H1 (cell line): ENCODE measurements around the gene SLC35G4. TPM values are rescaled to one million over a fixed set of nuclear protein-coding genes. Genes with fewer than 3 reads are reported as not detected.

Experiments
- CTCF ChIA-PET: fragments of 300-600 bp; sonication (Branson Sonifier 250); formaldehyde crosslinking; loops from one replicate; lab custom pipeline; 2021; ENCODE audit not compliant: partially characterized antibody; lab: Charles Lee
- POLR2A ChIA-PET: fragments of 300-600 bp; sonication (Branson Sonifier 250); formaldehyde crosslinking; loops from one replicate; lab custom pipeline; 2021; ENCODE audit warnings: inconsistent platforms; ENCODE audit not compliant: partially characterized antibody; lab: Charles Lee
- DNase-seq, 2 experiments: peaks; one replicate each; pipeline versions ENCODE4 v3.0.0 to v3.0.0-alpha.2; 2010 to 2022; ENCODE audit warnings: low spot score in 2 of 2, low read depth in 1 of 2, mixed read lengths in 1 of 2
- FAIRE-seq: peaks from 2 replicates; lab custom pipeline; 2011; peaks lifted over from hg19 to GRCh38; lab: Jason Lieb, UNC
- H2AFZ ChIP-seq: 2 replicates; pipeline ENCODE4 v1.8.1; 2012; ENCODE audit warnings: low read length, inconsistent platforms
- H2AK5ac ChIP-seq: 2 replicates; pipeline ENCODE4 v1.6.1; 2013; ENCODE audit warnings: low read depth, low read length
- H2BK120ac ChIP-seq: replicated peaks from 2 replicates; pipeline ENCODE3; 2013; ENCODE audit warnings: low read depth, low read length, inconsistent platforms
- H2BK12ac ChIP-seq: 2 replicates; pipeline ENCODE4 v1.6.1; 2013; ENCODE audit warnings: low read depth, low read length
- H2BK15ac ChIP-seq: 2 replicates; pipeline ENCODE4 v1.6.1; 2013; ENCODE audit warnings: low read length
- H2BK20ac ChIP-seq: 2 replicates; pipeline ENCODE4 v1.6.1; 2013; ENCODE audit warnings: low read length
- H2BK5ac ChIP-seq: 2 replicates; pipeline ENCODE4 v1.6.1; 2013; ENCODE audit warnings: low read depth, low read length
- H3K14ac ChIP-seq: 2 replicates; pipeline ENCODE4 v1.6.1; 2013; ENCODE audit warnings: inconsistent platforms; ENCODE audit not compliant: insufficient read length
- H3K18ac ChIP-seq: 2 replicates; pipeline ENCODE4 v1.6.1; 2013; ENCODE audit warnings: low read length; ENCODE audit errors: extremely low read depth
- H3K23ac ChIP-seq: 2 replicates; pipeline ENCODE4 v1.6.1; 2013; ENCODE audit warnings: inconsistent platforms; ENCODE audit not compliant: insufficient read length
- H3K23me2 ChIP-seq: 2 replicates; pipeline ENCODE4 v1.6.1; 2013; ENCODE audit warnings: low read depth, low read length
- H3K27ac ChIP-seq: 2 replicates; pipeline ENCODE4 v1.6.1; 2011; ENCODE audit warnings: low read depth, low read length, inconsistent platforms
- H3K27me3 ChIP-seq, 4 experiments: replicated peaks in 1 of 4; 1 replicate in 1 of 4; 2 replicates in 3 of 4; pipeline versions ENCODE4 v1.6.1 to v1.8.1; 2011 to 2013; ENCODE audit warnings: low read length in 3 of 4, mild to moderate bottlenecking in 3 of 4, inconsistent platforms in 2 of 4, mixed read lengths in 2 of 4, moderate library complexity in 1 of 4; ENCODE audit not compliant: control insufficient read depth in 3 of 4, insufficient read depth in 3 of 4; ENCODE audit errors: extremely low read depth in 1 of 4
- H3K36me3 ChIP-seq, 4 experiments: 2 replicates each; pipeline versions ENCODE4 v1.6.1 to v1.8.1; 2011 to 2013; ENCODE audit warnings: mild to moderate bottlenecking in 4 of 4, low read length in 3 of 4, moderate library complexity in 2 of 4, control low read depth in 1 of 4, inconsistent platforms in 1 of 4; ENCODE audit not compliant: insufficient read depth in 4 of 4, control insufficient read depth in 2 of 4
- H3K4ac ChIP-seq: replicated peaks from 2 replicates; pipeline ENCODE3; 2013; ENCODE audit warnings: low read length, low read depth, mixed read lengths, inconsistent platforms; ENCODE audit not compliant: insufficient read length
- H3K4me1 ChIP-seq, 4 experiments: replicated peaks in 1 of 4; 1 replicate in 1 of 4; 2 replicates in 3 of 4; pipeline versions ENCODE4 v1.6.1 to v1.8.1; 2011 to 2013; ENCODE audit warnings: low read length in 3 of 4, inconsistent platforms in 2 of 4, mixed read lengths in 1 of 4; ENCODE audit not compliant: insufficient read depth in 4 of 4, control insufficient read depth in 3 of 4
- H3K4me2 ChIP-seq, 2 experiments: 2 replicates each; pipeline versions ENCODE4 v1.6.1 to v1.8.1; 2011 to 2013; ENCODE audit warnings: low read depth in 2 of 2, low read length in 2 of 2, control low read depth in 1 of 2, inconsistent platforms in 1 of 2, mild to moderate bottlenecking in 1 of 2; ENCODE audit not compliant: insufficient read depth in 1 of 2
- H3K4me3 ChIP-seq, 4 experiments: fragments of 200-600, 300-600 bp in 1 of 4; sonication (generic), shearing (Covaris generic), sonication (Bioruptor Twin) in 1 of 4; 2 replicates each; pipeline versions ENCODE4 v1.5.1 to v1.8.1; 2011 to 2016; ENCODE audit warnings: low read length in 4 of 4, low read depth in 3 of 4, control low read depth in 2 of 4, inconsistent platforms in 2 of 4, mild to moderate bottlenecking in 2 of 4, mixed read lengths in 1 of 4, moderate library complexity in 1 of 4; ENCODE audit not compliant: insufficient read depth in 2 of 4; ENCODE audit errors: extremely low read depth in 1 of 4
- H3K56ac ChIP-seq: replicated peaks from 2 replicates; pipeline ENCODE3; 2013; ENCODE audit warnings: low read depth, mild to moderate bottlenecking, mixed read lengths, low read length, inconsistent platforms; ENCODE audit not compliant: insufficient read length
- H3K79me1 ChIP-seq: 2 replicates; pipeline ENCODE4 v1.6.1; 2013; ENCODE audit warnings: low read depth, low read length, control low read depth
- H3K79me2 ChIP-seq, 2 experiments: 2 replicates each; pipeline versions ENCODE4 v1.6.1 to v1.8.1; 2012 to 2013; ENCODE audit warnings: low read length in 2 of 2, mild to moderate bottlenecking in 2 of 2, inconsistent platforms in 1 of 2; ENCODE audit not compliant: insufficient read depth in 2 of 2, control insufficient read depth in 1 of 2
- H3K9ac ChIP-seq, 4 experiments: replicated peaks in 1 of 4; 1 replicate in 1 of 4; 2 replicates in 3 of 4; pipeline versions ENCODE4 v1.6.1 to v1.8.1; 2011 to 2013; ENCODE audit warnings: low read depth in 3 of 4, low read length in 3 of 4, control low read depth in 2 of 4, mild to moderate bottlenecking in 2 of 4, moderate library complexity in 2 of 4, inconsistent platforms in 1 of 4; ENCODE audit errors: extremely low read depth in 1 of 4
- H3K9me3 ChIP-seq, 2 experiments: 2 replicates each; pipeline versions ENCODE4 v1.6.1 to v1.8.1; 2012 to 2013; ENCODE audit warnings: mild to moderate bottlenecking in 2 of 2, moderate library complexity in 2 of 2, control low read depth in 1 of 2, inconsistent platforms in 1 of 2, low read depth in 1 of 2, low read length in 1 of 2, mixed read lengths in 1 of 2; ENCODE audit not compliant: insufficient read depth in 2 of 2
- H4K20me1 ChIP-seq, 2 experiments: replicated peaks in 1 of 2; 2 replicates each; pipeline versions ENCODE3 to v1.8.1; 2011 to 2013; ENCODE audit warnings: inconsistent platforms in 2 of 2, low read length in 2 of 2, mild to moderate bottlenecking in 1 of 2; ENCODE audit not compliant: insufficient read depth in 2 of 2, control insufficient read depth in 1 of 2
- H4K5ac ChIP-seq: 2 replicates; pipeline ENCODE4 v1.6.1; 2013; ENCODE audit warnings: low read length, low read depth, mixed read lengths, inconsistent platforms; ENCODE audit not compliant: insufficient read length
- H4K8ac ChIP-seq: 2 replicates; pipeline ENCODE4 v1.8.0; 2013; ENCODE audit warnings: mild to moderate bottlenecking, moderate library complexity, low read length, inconsistent platforms; ENCODE audit not compliant: insufficient read depth; ENCODE audit errors: extremely low read depth
- H4K91ac ChIP-seq: replicated peaks from 2 replicates; pipeline ENCODE3; 2013; ENCODE audit warnings: low read length, mixed read lengths, inconsistent platforms; ENCODE audit not compliant: insufficient read length
- EZH2 ChIP-seq: fragments of 200-600 bp; sonication (generic); IDR thresholded peaks from 2 replicates; pipeline ENCODE4 v1.7.1; 2012; ENCODE audit warnings: low read depth, mild to moderate bottlenecking, moderate library complexity, low read length, inconsistent platforms; ENCODE audit not compliant: severe bottlenecking
- HDAC2 ChIP-seq, 2 experiments: fragments of 300-600 bp in 1 of 2; sonication (generic) in 1 of 2; IDR thresholded peaks; 2 replicates each; pipeline ENCODE4 v1.6.1; 2011 to 2012; ENCODE audit warnings: low read depth in 2 of 2, low read length in 2 of 2, mild to moderate bottlenecking in 2 of 2, moderate library complexity in 2 of 2, borderline replicate concordance in 1 of 2, inconsistent platforms in 1 of 2
- KDM5A ChIP-seq: fragments of 200-600 bp; IDR thresholded peaks from 2 replicates; pipeline ENCODE4 v1.7.1; 2012; ENCODE audit warnings: mild to moderate bottlenecking, low read length, inconsistent platforms, mixed read lengths
- WGBS, 2 experiments: shearing (Covaris generic) in 1 of 2; methylation state at CpG; one replicate each; pipeline versions ENCODE4 v1.1.6 to v1.1.7; 2013 to 2015; ENCODE audit warnings: low lambda C conversion rate in 2 of 2, mixed read lengths in 2 of 2, inconsistent platforms in 1 of 2, low coverage in 1 of 2, missing lambda C conversion rate in 1 of 2; ENCODE audit not compliant: insufficient replicate concordance in 2 of 2, insufficient coverage in 1 of 2, insufficient read length in 1 of 2; ENCODE audit errors: extremely low coverage in 1 of 2, missing lambda C conversion rate in 1 of 2; 5-methylcytosine and 5-hydroxymethylcytosine counted together
- polyA plus RNA-seq, 7 experiments: library from polyadenylated mRNA; depleted of rRNA in 3 of 7; stranded (reverse) in 5 of 7; unstranded in 2 of 7; fragments of >200 nt in 5 of 7; fragments of 200-250 nt in 2 of 7; gene quantifications; 1 replicate in 5 of 7; 2 replicates in 1 of 7; 4 replicates in 1 of 7; pipeline versions ENCODE4 v1.2.1 to v1.2.3, GENCODE V29; 2011 to 2013; ENCODE audit warnings: missing spikeins in 2 of 7, mixed read lengths in 2 of 7
- total RNA-seq: library from RNA; stranded (reverse); fragmentation: NEBNext Ultra II Directional; extraction: Animal tissue kit (Norgen Biotek cat#: 25700); gene quantifications from 2 replicates; pipeline ENCODE4 v1.2.1, GENCODE V29; 2021

The SLC35G4 gene
- total and polyA plus RNA-seq, 2 of the 8 experiments (the other 6 are each of a cell fraction or from before 2014, with no cell fraction given) = not detected

- no peaks in the 10 kb centered on the region for H3K23me2 ChIP-seq
- no peak overlapping the region for H2BK120ac ChIP-seq
- H4K8ac ChIP-seq = no peak overlapping the region
- H3K9ac ChIP-seq = no peak overlapping the region
- 88% methylated on average over 3 of the region's 3 CpGs; no CpG with 5 or more reads in 1 of the 2 experiments for WGBS, 2 experiments
- ChIA-PET POLR2A (no interaction called here), CTCF (no interaction called here)
- no peak overlapping the region for H2AK5ac ChIP-seq
- H2BK5ac ChIP-seq = no peak overlapping the region
- H2BK15ac ChIP-seq = no peak overlapping the region
- H2AFZ ChIP-seq = no peak overlapping the region
- no peaks in the 10 kb centered on the region for H3K4me1 ChIP-seq
- H3K4me2 ChIP-seq = no peak overlapping the region
- DNase-seq = no peak
- no peak overlapping the region for H3K4me3 ChIP-seq
- no peak overlapping the region for H3K14ac ChIP-seq
- no peak overlapping the region for H3K23ac ChIP-seq
- H4K20me1 ChIP-seq = no peaks in the 10 kb centered on the region
- no peak for FAIRE-seq
- no peaks in the 10 kb centered on the region for H3K79me1 ChIP-seq
- H3K27ac ChIP-seq = no peak overlapping the region
- H3K9me3 ChIP-seq = peaks cover 0 to 14% of the 10 kb centered on the region in 2 experiments; a peak in 3 of 4 replicates
- H4K5ac ChIP-seq = no peak overlapping the region
- no peak overlapping the region for H3K56ac ChIP-seq
- H3K4ac ChIP-seq = no peak overlapping the region
- no peak overlapping the region for H3K18ac ChIP-seq
- no peak overlapping the region for H2BK20ac ChIP-seq
- H4K91ac ChIP-seq = no peak overlapping the region
- H2BK12ac ChIP-seq = no peak overlapping the region
- peaks cover 0 to 8% (median 3%) of the 10 kb centered on the region in 4 experiments; a peak in 4 of 7 replicates for H3K27me3 ChIP-seq
- H3K36me3 ChIP-seq = no peaks in the 10 kb centered on the region
- H3K79me2 ChIP-seq = no peaks in the 10 kb centered on the region
- no peak for TF ChIP-seq EZH2
- no peak for TF ChIP-seq HDAC2 (IDR thresholded peaks at IDR 0.05; ENCODE audit: borderline replicate concordance in 1 of 2, low read depth in 2 of 2, low read length in 2 of 2)
- no peak for TF ChIP-seq KDM5A
Measured at GRCh38 chr18:11651899-11652298, 42.5 kb downstream of the SLC35G4 start.
